Stimulated activated CD4-positive, alpha-beta T cell treated with anti-CD3 and anti-CD28 coated beads, Interleukin-15, amount 100 ng/mL, for 1 hour (primary cell): ENCODE results near the gene EMX2.
"Not testable (repeated sequence)": the region's sequence is repeated elsewhere in the genome, so short reads cannot be mapped to it uniquely, and the experiment has no call there.

Experiments used
- DNase-seq, 2 donors: peaks; one replicate each; pipeline ENCODE4 v3.0.0-alpha.2; 2020; ENCODE audit warnings: low read depth in 1 of 2, low spot score in 1 of 2

Gene EMX2

DNA sequence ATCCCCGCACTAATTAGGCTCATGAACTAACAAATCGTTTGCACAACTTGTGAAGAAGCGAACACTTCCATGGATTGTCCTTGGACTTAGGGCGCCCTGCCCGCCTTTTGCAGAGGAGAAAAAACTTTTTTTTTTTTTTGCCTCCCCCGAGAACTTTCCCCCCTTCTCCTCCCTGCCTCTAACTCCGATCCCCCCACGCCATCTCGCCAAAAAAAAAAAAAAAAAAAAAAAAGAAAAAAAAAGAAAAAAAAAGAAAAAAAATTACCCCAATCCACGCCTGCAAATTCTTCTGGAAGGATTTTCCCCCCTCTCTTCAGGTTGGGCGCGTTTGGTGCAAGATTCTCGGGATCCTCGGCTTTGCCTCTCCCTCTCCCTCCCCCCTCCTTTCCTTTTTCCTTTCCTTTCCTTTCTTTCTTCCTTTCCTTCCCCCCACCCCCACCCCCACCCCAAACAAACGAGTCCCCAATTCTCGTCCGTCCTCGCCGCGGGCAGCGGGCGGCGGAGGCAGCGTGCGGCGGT is at the start of gene EMX2:
Gene EMX2, plus strand, starts transcription at position 41 of the 519 bp plus-strand sequence. CDS start 522 bp downstream, outside the sequence.
- no peak for DNase-seq

DNA sequence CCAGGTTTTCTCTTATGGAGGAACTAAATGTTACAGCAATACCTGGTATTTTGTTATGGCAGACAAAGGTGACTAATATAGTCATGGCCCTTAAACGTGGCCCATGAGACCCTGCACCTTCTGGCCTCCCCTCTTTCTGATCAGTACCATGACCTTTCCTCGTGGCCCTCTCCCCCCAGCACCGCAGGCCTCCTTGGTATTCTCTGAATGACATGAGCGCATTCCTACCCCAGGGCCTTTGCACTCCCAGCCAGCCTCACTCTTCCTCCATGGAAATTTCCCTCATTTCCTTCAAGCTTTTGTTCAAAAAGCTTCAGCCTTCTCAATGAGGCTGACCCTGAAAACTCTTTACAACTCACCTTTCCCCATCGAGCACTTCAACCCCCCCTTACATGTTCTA is 46.5 kb upstream of the EMX2 start:
- no peak for DNase-seq

DNA sequence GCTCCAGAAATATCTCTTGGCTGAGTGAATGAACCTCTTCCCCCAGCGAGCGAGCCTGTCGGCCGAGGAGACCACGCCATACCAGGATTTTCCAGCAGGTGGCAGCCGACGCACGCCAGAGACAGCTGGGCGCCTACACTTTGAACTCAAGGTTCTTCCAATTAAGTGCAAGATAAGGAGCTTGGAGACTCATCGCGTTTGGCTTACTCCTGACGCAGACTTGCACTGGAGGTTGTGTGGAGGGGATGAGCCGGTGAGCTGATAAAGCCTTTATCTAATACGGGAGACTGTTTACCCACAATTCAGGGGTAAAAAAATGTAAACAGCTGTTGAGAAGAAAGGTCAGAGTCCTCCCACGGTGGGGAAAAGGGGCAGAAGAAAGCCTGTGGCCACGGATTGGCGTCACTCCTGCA is 45.9 kb upstream of the EMX2 start:
- DNase-seq = peak; percentile 42 to 58

DNA sequence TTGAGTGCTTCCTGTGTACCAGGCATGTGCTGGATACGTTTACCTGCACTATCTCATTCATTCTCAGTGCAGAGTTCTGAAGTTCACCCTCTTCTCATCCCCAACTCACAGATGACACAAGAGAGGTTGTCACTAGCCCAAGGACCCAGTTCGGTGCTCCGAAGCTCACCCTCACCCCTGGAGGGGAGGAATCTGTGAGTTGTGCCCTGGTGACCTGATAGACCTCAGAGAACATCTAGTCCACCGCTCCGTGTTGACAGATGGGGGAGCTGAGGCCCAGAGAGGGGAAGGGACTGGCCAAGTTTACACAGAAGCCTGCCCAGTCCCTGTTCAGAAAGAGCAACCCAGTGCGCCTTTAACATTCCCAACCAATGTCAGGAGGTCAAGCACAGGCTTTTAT is 44.8 kb upstream of the EMX2 start:
- no peak for DNase-seq

DNA sequence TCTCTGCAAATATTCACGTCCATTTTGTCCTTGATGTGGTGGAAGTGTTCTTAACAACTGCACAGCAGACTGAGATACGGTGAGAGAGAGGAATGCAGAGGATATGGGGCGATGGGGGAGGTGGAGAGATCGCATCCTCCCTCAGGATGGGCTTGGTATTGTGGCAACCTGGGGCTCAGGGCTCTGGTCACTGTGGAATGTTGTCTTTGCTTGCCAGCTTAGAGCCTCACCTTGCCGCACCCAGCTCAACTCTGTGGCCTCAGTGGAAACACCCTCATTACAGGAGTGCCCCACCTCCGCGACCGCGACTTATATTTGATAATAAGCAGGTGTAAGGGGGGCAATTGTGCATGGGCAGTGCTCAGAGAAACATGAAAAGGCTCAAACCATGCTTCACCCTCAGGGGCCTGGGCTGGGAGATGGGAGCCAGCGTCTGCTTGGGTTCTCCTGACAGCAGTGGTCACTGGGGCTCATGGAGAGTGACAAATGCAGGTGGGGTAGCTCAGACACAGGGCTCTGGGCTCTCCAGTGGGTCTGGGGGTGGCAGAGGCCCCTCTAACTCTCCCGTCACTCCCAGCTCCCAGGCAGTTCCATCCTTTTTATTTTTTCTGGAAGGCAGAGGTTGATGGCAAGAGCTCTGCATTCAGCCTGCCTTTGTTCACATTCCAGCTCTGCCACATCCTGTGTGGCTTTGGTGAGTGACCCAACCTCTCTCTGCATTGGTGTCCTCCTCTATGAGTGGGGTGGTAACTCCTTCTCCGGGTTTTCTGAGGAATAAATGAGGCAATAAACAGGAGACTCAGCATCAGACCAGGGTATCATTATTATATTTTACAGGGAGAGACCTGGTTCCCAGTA is 43.1 kb upstream of the EMX2 start:
- no peak for DNase-seq

DNA sequence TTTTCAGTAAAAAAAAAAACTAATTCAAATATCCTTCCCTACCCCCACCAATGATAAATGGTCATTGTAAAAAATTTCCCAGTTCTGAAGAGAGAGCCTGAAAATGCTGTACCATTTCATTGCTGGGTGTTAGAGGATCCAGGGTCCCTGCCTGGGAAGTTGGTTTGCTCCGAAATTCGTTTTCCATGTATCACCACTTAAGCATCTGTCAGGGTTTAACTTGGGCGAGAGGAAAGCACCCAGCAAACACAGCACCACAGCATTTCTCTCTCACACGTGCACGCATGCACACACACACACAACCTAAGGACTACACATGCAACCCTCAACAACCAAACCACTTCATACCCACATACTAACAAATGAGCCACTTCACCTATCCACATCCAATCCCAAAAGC is 42.1 kb upstream of the EMX2 start:
- DNase-seq = no peak

DNA sequence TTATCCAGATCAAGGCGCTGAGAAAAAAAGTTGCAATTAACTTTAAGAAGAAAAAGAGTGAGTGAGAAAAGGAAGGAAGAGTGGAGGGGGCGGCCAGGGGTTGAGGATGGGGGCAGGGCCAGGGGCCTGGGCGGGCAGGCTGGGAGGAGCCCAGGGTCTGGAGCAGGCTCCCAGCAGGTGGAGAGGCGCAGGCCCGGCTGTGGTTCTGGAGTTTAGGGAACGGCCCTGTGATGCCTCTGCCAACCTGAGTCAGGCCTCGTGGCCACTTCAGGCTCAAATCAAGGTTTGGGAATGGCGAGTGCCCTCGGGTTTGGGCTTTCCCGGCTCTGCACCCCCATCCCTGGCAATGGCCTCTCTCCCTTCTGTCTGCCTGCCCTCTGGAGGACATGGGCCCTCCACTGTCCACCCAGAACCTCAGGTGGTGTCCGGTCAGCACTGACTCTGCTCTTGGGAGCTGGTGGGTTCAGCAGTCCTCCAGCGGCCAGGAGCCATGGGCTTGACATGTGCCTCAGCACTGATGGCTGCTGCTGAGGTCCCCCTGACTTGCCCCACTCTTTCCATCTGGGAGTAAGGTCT is 41.0 kb upstream of the EMX2 start:
- DNase-seq = no peak

DNA sequence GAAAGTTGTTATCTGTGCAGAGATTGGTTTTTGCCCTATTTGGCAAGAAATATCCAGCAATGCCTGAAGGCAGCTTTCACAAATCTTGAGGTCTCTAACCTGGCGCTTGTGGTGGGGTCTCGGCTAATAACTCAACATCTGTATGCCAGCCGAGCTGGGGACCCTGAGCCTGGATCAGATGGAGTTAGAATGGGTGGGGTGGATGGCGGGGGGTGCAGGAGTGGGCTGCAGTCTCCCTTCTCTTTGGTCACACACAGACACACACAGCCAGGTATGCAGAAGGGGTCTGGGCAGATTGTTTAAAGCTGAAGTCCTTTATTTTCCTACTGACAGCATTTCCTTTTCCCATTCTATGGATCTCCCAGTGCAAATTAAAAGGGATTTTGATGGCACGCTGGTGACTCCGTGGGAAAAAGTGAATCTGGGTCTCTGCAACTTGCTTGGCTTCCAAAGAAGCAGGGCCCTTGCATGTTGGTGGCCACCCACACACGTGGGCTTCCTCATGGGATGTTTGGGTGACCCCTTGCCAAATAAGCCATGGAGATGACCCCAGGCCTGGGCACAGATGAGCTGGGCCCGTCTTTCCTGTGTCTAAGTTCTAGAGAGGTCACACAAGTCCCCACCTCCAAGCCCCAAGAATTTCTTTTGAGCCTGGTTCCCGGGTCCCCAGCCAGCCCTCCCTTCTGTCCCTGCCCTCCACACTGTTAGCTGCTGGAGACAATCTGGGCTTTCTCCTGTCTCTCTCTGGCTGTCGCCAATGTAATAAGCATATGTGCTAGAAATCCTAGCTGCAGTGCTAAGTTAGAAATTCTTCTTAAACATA is 39.9 kb upstream of the EMX2 start:
- DNase-seq = no peak

DNA sequence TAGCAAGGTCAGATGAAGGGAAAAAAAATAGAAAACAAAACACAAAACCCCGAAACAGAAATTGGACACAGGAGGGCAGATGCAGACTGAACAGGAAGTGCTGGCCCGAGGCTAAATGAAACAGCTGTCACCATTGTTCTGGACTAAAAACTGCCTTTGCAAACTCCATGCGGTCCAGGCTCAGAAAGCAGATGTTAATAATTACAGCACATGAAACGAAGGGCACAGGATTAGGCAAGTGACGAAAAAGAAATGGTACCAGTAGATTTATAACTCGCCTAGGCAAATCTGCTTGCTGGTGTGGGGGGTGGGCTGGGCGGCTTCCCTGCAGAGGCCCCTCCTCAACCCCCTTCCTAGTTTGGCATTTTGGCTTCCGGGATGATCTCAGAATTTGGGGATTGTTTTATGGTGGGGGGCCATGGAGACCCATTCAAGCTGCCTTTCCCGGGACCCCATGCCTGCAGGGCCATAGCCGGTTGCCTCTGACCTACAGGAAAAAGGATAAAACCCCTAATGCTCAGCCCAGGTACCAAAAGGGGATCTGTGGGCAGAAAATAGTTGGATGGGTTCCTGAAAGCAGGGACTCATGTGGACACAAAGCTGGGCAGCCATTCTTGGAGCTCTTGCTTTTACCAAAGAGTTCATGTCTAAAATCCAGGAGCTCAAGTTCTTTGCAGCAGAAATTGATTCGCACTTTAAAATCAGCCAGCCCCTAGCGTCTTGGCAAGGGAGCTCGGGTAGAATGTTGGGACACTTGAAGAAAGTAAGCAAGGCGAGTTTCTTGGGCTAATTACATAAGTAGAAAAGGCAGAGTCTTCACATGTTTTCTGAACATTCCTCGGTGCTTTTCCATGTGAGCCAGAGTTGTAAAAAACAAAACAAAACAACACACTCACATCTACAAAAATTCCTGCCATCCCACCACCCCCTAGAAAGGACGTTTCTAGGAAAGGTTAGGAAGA is 39.0 kb upstream of the EMX2 start:
- DNase-seq = no peak

DNA sequence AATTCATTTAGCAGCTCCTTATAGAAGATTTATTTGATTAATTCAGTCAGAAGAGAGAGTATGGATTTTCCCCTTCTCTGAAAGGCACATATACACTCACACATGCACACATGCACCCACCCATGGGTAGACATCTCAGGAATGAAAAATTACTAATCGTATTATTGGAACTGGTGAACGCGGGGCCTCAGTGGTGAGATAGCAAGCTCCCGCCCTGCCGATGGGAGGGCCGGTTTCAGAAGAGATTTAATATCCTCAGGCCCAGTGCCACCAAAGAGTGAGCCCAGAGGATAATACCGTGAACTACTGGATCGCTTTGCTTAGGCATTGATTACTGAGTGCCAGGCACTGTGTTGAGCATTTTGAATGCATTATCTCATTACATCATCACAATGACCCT is 38.0 kb upstream of the EMX2 start:
- DNase-seq = no peak

DNA sequence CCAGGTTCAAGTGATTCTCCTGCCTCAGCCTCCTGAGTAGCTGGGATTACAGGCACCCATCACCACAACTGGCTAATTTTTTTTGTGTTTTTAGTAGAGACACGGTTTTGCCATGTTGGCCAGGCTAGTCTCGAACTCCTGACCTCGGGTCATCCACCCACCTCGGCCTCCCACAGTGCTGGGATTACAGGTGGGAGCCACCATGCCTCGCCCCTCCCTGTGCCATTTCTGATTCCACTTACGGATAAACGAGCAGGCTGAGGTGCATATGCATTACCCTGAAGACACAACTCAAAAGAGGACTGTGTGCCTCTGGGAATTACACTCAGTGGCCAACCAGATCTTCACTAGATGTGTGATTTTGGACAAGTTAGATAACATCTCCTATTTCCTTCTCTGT is 35.5 kb upstream of the EMX2 start:
- not testable (repeated sequence) for DNase-seq

DNA sequence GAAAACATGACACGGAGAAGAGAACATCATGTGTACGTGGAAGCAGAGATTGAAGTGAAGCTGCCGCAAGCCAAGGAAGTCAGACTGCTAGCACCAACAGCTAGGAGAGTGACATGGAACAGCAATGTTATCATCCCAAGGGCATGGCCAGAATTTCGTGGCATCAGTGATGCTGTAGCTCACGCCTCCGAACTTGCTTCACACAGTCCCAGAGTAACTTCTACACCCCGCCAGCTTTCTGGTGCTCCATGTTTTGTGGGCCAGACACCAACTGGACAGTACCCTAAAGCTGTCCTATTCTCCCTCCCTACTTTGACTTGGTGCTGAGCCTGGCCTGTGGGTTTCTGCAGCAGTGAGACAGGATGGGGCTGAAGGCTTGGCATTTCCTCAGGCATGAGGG is 33.0 kb upstream of the EMX2 start:
- DNase-seq = no peak

DNA sequence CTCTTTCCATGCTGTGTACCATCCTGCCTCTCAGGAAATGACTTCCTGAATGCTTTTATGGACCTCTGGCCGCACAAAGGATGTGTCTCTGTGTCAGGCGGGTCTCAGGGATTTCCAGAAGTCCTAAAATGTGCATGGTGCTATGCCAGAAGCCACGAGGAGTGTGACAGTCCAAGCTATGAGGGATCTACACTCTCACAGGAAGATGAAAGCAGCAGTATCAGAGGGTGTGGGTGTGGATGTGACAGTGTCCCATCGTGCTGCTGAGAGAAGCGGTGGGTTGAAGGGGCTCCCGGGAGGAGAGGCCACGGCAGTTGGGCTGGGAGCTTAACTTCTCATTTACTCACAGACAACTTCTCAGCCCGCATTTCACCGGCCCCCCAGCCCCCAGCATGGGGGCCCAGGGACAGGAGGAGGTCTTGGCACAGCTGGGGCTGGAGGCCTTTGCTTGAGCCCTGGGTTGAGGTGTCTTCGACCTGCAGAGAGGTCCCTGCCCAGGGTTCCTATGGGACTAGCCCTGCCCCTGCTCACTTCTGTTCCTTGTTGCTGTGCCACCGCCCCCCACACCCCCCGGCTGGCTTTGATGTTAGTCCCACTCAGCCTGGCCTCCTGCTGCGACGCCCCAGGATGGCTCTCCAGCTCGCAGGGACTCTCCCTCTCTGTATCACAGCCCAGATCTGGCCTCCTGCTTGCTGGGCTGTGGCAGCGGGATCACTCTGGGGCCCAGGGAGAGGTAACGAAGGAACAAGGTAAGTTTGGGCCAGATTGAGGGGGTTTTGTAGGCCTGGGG is 30.8 kb upstream of the EMX2 start:
- DNase-seq = no peak

DNA sequence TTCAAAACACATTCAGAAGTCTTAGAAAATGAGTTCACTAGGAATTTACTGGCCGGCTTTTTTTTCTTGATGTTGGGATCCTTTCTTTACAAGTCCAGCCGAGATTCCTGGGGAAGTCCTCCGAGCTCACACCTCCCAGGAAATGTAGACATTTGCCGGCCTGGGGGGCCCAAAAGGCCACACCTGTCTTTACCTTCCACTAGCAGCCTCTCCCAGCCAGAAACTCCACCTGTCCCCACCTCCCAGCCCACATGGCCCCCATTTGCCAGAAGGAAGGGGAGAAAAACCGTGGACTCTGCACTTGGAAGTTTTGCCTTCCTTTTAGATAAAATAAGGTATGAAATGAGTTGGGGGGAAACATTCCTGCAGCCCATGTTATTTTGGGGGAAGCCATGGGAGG is 27.6 kb upstream of the EMX2 start:
- no peak for DNase-seq

DNA sequence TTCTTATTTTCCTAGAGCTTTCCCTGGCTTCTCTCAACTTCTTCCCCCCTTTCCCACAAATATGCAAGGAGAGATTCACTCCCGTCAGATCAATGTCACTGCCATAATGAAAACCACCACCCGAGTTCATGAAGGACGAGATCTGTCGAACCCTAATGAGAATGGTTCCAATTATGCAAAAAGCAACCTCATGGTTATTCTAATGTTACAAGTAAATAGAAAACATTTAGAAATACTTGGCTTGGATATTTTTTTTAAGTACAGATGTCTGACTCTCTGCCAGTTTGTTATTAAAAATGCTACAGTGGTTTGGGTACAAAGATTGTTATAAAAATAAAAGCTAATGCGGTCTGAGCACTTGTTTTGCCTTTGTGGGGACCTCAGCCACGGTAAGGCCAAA is 25.9 kb upstream of the EMX2 start:
- no peak for DNase-seq

DNA sequence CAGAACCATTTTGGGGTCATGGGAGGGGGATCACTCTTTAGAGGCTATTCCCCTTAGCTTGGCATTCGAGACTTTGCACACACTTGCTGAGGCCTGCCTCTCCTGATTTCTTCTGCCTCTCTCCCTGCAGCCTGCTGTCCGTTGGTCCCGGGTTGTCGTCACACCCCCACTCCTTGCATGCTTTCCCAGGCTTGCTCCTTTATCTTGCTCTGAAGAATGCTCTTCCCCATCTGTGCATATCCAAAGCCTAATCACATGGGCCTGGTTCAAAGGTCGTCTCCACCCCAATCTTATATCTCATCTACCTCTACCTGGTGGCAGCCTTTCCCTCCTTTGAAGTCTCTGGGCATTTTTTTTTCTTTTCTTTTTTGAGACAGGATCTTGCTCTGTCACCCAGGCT is 24.3 kb upstream of the EMX2 start:
- no peak for DNase-seq

DNA sequence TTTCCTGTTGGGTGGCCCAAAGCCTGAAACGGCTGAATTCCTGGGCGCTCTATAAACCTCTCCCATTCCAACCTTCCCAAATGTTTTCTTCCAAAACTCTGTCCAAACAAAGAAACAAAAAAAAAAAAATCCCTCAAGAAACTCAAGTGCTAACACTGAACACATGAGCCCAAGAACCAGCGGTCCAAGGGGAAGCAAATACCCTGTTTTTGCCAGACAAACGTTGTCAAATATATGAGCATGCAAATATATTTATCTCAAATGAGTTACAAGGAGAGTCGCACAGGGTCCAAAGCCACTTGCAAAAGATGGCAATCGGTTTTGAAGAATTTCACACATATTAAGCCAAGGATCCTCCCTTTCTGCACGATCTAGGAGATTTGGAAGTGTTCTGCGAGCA is 23.3 kb upstream of the EMX2 start:
- no peak for DNase-seq

DNA sequence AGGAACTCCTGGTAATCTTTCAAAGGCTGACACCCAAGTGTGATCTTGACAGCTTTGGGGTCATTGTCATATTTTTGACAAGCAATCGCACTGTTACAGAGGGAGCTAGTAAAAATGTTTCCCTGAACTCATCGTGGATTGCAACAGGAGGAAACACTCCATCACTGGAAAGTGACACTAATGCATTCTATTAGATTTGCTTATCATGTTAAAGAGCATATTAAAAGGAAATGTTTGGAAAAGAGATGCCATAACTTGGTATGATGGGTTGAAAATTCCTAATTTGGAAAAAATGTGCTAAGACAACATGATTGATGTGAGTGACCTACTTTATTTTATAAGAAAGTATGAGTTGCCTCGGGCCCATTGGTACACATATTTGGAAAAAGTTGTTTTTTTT is 22.7 kb upstream of the EMX2 start:
- DNase-seq = no peak

DNA sequence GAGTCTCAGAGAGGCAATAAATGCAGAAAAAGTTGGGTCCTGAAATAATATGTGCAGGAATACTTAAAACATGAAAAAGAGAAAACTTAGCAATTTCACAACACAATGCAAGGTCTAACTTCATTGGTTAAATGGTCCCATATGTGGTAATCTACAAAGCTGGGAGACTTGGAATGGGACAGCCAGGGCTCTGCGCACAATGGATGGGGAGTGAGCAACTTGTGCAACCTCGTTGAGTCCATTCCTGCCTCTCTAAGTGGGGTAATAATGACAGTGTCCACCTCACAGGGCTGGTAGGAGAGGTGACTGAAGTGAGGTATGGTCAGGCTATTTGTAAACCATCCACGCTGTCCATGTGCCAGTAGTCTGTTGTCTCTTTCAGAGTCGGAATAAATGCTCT is 11.8 kb upstream of the EMX2 start:
- no peak for DNase-seq
